GM21360 (cell line): Measurements from ENCODE around the gene AP2M1.

Experiments
- ATAC-seq: cut with Tn5 transposase; IDR thresholded peaks from one replicate; pipeline ENCODE4 v1.9.1; 2021; ENCODE audit warnings: mild to moderate bottlenecking, moderate library complexity; ENCODE audit not compliant: unreplicated experiment

AP2M1 gene

GRCh38 chr3:184222521-184222920 lies 47.9 kb downstream of the AP2M1 start:
- no peak for ATAC-seq

GRCh38 chr3:184223946-184224345 lies 49.3 kb downstream of the AP2M1 start:
- no peak for ATAC-seq

DNA sequence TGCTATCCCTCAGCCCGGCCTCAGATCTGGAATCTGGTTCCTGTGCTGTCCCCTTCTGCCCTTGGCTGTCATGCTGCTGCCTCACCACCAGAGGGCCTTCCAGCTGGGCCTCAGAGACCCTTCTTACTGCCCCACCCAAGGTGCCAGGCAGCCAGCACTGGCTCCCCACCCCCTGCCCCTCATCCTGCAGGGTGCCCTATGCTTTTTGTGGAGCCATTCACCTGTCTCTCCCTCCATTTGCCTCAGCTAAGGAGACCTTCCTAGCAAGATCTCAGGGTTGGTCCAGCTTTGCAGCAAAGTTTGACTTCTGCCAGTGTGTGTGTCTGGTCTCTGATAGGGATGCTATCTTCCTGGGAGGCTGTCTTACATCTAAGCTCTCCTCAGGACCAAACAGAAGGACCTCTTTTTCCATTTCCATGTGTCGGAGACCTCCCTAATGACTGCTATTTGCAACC lies 52.9 kb downstream of the AP2M1 start:
- ATAC-seq = no peak

GRCh38 chr3:184228376-184229137 lies 53.9 kb downstream of the AP2M1 start:
- ATAC-seq = no peak

DNA sequence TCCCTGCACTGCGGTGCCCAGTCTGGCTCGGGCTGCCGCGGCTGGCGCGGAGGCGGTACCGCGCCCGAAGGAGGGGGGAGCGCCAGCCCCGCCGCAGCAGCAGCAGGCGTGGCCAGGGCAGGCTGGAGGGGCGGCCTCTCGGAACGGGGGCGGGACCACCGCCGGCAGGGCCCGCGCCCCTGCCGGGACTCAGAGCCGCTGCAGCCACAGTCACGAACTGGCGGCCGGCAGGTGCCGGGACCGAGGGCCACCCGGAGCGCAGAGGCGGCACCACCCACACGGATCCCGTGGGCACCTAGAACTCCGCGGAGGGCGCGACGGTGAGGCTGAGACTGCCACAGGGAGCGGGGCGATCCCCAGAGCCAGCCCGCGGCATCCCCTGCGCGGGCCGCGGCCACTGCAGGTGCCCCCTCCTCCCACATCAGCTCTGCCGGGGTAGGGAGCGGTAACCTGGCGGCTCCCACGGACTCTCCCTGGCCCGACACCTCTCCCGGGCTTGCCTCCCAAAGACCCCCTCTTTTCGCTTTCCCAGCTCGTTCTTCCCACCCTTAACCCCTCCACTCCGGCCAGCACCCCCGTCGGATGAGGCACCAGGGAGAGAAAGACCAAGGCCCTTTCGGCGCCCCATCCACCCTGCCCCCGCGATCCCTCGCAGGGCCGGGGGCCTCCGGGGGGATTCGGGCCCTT lies 54.9 kb downstream of the AP2M1 start, which contains the start of gene VWA5B2:
TSS of gene VWA5B2 (plus strand) at position 192 of the 687 bp plus-strand sequence. CDS start 944 bp downstream, outside the sequence.
- ATAC-seq = peak; percentile 74

DNA sequence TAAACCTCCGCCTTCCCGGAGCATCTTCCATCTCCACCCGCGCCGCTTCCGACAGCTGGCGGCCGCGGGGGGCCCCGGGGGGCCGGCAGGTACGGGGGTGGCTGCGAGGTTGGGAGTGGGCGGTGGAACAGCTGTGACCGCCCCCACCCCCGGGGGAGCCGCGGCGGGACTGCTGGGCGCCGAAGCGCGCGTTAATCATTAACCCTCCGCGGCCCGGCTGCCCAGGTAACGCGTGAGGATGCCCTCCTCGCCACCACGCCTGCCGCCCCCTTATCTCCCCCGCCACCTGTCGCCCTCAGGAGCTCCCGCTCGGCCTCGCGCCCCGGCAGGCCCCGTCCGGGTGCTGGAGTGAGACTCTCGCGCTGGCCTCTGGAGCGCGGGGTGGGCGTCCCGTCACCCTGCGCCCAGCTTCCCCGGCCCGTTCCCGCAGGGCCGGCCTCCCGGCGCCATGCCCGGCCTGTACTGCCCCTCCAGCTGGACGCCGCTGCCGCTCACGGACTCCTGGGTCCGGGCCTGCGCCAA lies 55.5 kb downstream of the AP2M1 start:
- no peak for ATAC-seq

GRCh38 chr3:184230603-184231528 lies 56.2 kb downstream of the AP2M1 start:
- ATAC-seq = no peak

DNA sequence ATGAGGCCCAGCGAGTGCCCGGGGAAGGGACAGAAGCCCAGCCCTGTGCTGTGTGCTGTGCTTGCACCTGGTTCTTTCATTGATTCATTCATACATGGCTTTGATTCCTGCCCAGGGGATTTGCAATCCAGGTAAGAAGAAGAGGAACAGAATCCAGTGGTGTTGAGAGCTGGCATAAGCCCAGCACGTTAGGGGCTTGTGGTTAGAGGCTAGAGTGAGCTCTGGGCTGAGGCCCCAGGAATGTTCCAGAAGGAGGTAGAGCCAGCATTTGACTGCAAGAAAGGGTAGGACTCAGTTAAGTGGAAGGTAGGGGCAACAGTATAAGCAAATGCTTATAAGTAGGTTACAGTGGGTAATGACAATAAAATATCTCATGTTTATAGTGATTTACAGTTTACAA lies 57.0 kb downstream of the AP2M1 start:
- ATAC-seq = no peak

DNA sequence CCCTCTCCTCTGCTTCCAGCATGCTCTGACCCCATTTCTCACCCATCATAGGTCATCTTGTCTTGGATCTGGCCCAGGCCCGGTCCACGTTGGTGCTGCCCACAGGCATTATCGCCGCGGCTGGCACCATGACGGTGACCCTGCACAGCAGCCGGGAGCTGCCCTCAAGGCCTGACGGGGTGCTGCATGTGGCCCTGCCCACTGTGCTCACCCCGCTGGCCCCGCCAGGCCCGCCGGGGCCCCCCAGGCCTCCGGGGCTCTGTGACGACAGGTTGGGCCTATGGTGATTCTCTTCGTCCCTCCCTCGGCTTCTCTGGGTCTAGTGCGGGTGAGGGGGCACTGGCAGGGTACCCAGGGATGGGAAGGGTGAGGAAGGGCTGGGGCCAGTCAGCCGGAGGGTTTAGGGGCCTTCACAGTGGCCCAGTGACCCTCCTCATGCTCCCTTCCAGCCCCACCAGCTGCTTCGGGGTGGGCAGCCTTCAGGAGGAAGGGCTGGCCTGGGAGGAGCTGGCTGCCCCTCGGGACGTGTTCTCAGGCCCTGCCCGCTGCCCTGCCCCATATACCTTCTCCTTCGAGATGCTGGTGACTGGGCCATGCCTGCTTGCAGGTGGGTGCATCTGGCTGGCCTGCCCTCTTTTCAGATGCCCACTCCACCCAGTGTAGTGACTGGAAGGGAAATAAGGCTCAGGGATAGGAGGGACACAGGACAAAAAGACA lies 58.6 kb downstream of the AP2M1 start:
- no peak for ATAC-seq
